ENCODE data around the gene ENPP3.

GRCh38 chr6:131736811-131737210 is 99.7 kb downstream of the ENPP3 start:
- TF ChIP-seq EZH2 (IDR thresholded peaks at IDR 0.05; ENCODE audit: insufficient read depth, poor library complexity, severe bottlenecking) = no peak
- TF ChIP-seq EZH2phosphoT487 (IDR thresholded peaks at IDR 0.05; ENCODE audit: insufficient read depth, low read depth) = no peak

All from GM23248 (cell line).